Measurements from ENCODE around the gene UBP1. TPM values are rescaled to one million over a fixed set of nuclear protein-coding genes. Genes with fewer than 3 reads are reported as not detected.

UBP1 gene
- total RNA-seq, 1 donor from 2014 or later, result 71.6 TPM

Other genes starting within 250 kb of the UBP1 start
- not detected in 2 replicates for gene SUSD5, start 221.6 kb downstream of the UBP1 start, total RNA-seq
- gene FBXL2, start 163.0 kb downstream of the UBP1 start, total RNA-seq, result not detected in 2 replicates

All from activated T-helper 1 cell treated with anti-CD3 and anti-CD28 coated beads, Interleukin-12 subunit alpha, Interleukin-12 subunit beta, Interleukin-2, Interleukin-4 antibody, amounts not matched to agents 30 ng/mL and 10 ng/mL and 1 ng/mL, durations not matched to agents 14 hours and 24 hours and 36 hours (primary cell).